Esophagus (tissue), 2 donors: ENCODE results near the gene SPACDR. TPM values are rescaled to one million over a fixed set of nuclear protein-coding genes. Genes with fewer than 3 reads are reported as not detected.
"Not testable (repeated sequence)": the region's sequence is repeated elsewhere in the genome, so short reads cannot be mapped to it uniquely, and the experiment has no call there.

Experiments used
- H3K27ac ChIP-seq, 2 donors: one replicate each; pipeline ENCODE4 v1.5.1; 2013; ENCODE audit warnings: low read depth in 2 of 2, mild to moderate bottlenecking in 2 of 2, inconsistent platforms in 1 of 2, low read length in 1 of 2, moderate library complexity in 1 of 2
- H3K27me3 ChIP-seq, 2 donors: one replicate each; pipeline ENCODE4 v1.6.1; 2013; ENCODE audit warnings: low read length in 2 of 2, control low read depth in 1 of 2, mild to moderate bottlenecking in 1 of 2; ENCODE audit not compliant: insufficient read depth in 2 of 2, control insufficient read depth in 1 of 2
- H3K36me3 ChIP-seq, 2 donors: one replicate each; pipeline ENCODE4 v1.6.1; 2013; ENCODE audit warnings: low read length in 1 of 2; ENCODE audit not compliant: control insufficient read depth in 2 of 2, insufficient read depth in 2 of 2
- H3K4me1 ChIP-seq, 2 donors: one replicate each; pipeline ENCODE4 v1.6.1; 2013; ENCODE audit warnings: low read length in 1 of 2; ENCODE audit not compliant: control insufficient read depth in 2 of 2, insufficient read depth in 2 of 2
- H3K4me3 ChIP-seq, 2 donors: one replicate each; pipeline ENCODE4 v1.5.1; 2013; ENCODE audit warnings: low read length in 2 of 2, mild to moderate bottlenecking in 2 of 2, low read depth in 1 of 2, moderate library complexity in 1 of 2
- H3K9me3 ChIP-seq, 2 donors: one replicate each; pipeline ENCODE4 v1.6.1; 2013; ENCODE audit warnings: mild to moderate bottlenecking in 2 of 2, low read depth in 1 of 2, low read length in 1 of 2, moderate library complexity in 1 of 2; ENCODE audit not compliant: control insufficient read depth in 2 of 2, insufficient read depth in 1 of 2
- WGBS, 2 donors: extraction: QIAGEN DNeasy Blood & Tissue Kit; methylation state at CpG; one replicate each; pipeline ENCODE4 v1.1.7; 2013; 5-methylcytosine and 5-hydroxymethylcytosine counted together
- polyA plus RNA-seq, 2 donors: library from polyadenylated mRNA; stranded (reverse); fragments of 200-250 nt; gene quantifications; one replicate each; pipeline ENCODE4 v1.2.3, GENCODE V29; 2013
- donor health status: healthy with polysubstance abuse.
- donor health status: Bipolar disorder and iron deficiency.

SPACDR gene, protein sequence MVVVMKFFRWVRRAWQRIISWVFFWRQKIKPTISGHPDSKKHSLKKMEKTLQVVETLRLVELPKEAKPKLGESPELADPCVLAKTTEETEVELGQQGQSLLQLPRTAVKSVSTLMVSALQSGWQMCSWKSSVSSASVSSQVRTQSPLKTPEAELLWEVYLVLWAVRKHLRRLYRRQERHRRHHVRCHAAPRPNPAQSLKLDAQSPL
- under 1 TPM; 0.31 to 0.65 TPM for polyA plus RNA-seq

DNA sequence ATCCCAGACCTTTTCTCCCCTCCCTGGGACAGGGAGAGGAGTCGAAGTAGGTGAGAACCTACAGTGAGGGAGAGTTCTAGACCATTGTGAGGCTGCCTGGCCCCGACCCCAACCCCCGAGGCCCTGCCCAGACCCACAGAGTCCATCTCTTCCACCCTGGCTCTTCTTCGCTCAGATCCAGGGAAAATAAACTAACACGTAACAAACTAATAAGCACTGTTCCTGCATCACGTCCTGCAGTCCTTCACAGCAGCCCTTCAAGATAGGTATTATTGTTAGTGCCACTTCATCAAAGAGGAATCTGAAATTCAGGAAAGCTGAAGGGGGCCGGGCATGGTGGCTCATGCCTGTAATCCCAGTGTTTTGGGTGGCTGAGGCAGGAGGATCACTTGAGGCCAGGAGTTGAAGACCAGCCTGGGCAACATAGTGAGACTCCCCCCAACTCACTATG is at the start of gene SPACDR:
Gene SPACDR, minus strand, starts transcription at position 51 of the 451 bp plus-strand sequence. CDS start 235 bp downstream, outside the sequence.
- 89% methylated on average over 7 of the region's 7 CpGs for WGBS, 2 donors
- peaks cover 0 to 3% of the 10 kb centered on the region in 2 donors for H3K4me1 ChIP-seq
- H3K36me3 ChIP-seq: peaks cover 0 to 6% of the 10 kb centered on the region in 2 donors
- H3K4me3 ChIP-seq: no peak within 1 kb of the TSS
- no peaks in the 10 kb centered on the region for H3K27me3 ChIP-seq
- peak within 1 kb of the TSS in 1 of 2 donors; percentile 53 for H3K27ac ChIP-seq
- no peaks in the 10 kb centered on the region for H3K9me3 ChIP-seq

DNA sequence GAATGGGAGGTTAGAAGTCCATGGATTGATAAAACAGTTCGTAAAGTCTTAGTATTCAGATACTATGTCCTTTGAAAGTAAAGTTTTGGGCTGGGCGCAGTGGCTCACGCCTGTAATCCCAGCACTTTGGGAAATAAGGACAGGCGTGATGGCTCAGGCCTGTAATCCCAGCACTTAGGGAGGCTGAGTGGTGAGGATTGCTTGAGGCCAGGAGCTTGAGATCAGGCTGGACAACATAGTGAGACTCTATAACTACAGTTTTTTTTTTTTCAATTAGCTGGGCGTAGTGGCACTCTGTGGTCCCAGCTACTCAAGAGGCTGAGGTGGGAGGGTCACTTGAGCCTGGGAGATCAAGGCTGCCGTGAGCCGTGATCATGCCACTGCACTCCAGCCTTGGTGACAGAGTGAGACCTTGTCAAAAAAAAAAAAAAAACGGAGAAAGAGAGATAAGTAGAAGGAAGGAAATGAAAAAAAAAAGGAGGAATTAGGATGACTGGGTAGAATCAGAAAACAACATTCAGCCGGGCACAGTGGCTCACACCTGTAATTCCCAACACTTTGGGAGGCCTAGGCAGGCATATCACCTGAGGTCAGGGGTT is 49.3 kb upstream of the SPACDR start:
- H3K27ac ChIP-seq: no peak overlapping the region
- no peak overlapping the region for H3K4me3 ChIP-seq
- WGBS, 2 donors: 82 to 88% methylated on average over 9 of the region's 9 CpGs
- peaks cover 0 to 1% of the 10 kb centered on the region in 2 donors for H3K4me1 ChIP-seq
- H3K36me3 ChIP-seq: no peaks in the 10 kb centered on the region
- no peaks in the 10 kb centered on the region for H3K9me3 ChIP-seq
- H3K27me3 ChIP-seq: no peaks in the 10 kb centered on the region

DNA sequence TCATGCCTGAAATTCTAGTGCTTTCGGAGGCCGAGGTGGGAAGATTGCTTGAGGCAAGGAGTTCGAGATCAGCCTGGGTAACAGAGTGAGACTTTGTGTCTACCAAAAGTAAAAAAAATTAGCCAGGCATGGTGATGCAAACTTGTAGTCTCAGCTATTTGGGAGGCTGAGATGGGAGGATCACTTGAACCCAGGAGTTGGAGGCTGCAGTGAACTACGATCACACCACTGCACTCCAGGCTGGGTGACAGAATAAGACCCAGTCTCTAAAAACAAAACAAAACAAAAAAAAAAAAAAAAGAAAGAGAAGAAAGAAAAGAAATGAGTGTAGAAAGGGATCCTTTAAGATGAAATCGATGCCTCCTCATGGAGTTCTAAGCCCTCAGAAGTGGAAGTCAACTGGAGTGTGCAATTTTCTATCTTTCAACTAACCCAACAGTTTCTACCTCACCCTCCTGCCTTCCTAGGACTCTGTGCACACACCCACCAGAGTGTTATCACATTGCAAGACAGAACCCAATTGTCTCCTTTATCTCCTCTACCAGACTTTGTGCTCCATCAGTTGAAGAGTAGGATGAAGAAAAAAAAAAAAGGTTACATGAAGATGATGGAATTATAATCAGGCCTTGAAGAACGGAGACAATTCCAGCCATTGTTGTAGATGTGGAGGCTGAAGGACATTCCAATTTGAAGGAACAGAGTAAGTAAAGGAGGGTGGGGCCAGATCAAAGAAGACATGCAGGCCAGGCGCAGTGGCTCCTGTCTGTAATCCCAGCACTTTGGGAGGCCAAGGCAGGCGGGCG is 46.6 kb upstream of the SPACDR start:
- H3K9me3 ChIP-seq: no peaks in the 10 kb centered on the region
- no peak overlapping the region for H3K4me3 ChIP-seq
- no peak overlapping the region for H3K27ac ChIP-seq
- no peaks in the 10 kb centered on the region for H3K27me3 ChIP-seq
- 82 to 91% methylated on average over 9 of the region's 9 CpGs for WGBS, 2 donors
- H3K4me1 ChIP-seq: no peaks in the 10 kb centered on the region
- no peaks in the 10 kb centered on the region for H3K36me3 ChIP-seq

DNA sequence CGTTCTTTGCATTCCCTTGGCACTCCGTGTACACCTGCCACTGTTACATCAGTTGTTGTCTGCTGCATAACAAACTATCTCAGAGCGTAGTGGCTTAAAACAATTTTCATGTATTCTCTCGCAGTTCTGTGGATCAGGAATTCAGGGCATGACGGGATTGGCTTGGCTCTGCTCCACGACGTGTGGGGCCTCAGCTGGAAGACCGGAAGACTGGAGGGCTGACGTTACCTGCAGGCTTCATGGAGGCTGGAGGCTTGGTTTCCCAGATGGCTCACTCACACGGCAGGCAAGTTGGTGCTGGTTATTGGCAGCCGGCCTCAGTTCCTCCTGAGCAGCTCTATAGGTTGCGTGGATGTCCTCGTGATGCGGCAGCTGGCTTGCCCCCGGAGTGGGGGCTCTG is 45.2 kb upstream of the SPACDR start:
- H3K9me3 ChIP-seq: no peaks in the 10 kb centered on the region
- H3K4me1 ChIP-seq: no peaks in the 10 kb centered on the region
- 33 to 45% methylated on average over 15 of the region's 15 CpGs for WGBS, 2 donors
- no peaks in the 10 kb centered on the region for H3K27me3 ChIP-seq
- no peaks in the 10 kb centered on the region for H3K36me3 ChIP-seq
- peak overlapping the region in 1 of 2 donors; percentile 61 for H3K27ac ChIP-seq
- no peak overlapping the region for H3K4me3 ChIP-seq

DNA sequence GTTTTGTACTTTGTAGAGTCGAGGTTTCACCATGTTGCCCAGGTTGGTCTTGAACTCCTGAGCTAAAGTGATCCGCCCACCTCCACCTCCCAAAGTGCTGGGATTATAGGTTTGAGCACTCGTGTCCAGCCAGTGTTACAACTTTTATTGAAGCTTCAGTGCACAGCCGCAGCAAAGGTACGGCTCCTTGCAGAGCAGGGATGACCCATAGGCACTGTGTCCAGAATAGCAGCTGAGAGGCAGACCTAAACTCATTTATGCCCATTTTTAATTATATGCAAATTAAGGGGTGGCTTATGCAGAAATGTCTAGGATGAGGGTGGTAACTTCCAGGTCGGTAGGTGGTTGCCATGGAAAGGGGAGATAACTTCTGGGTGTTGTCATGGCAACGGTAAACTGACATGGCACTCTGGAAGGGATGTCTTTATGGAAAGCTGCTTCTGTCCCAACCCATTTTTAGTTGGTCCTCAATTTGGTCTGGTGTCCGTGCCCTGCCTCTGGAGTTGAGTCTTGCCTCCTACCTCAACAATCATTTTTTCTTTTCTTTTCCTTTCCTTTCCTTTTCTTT is 42.4 kb upstream of the SPACDR start:
- no peaks in the 10 kb centered on the region for H3K9me3 ChIP-seq
- H3K27ac ChIP-seq: no peak overlapping the region
- no peaks in the 10 kb centered on the region for H3K4me1 ChIP-seq
- H3K4me3 ChIP-seq: no peak overlapping the region
- H3K27me3 ChIP-seq: no peaks in the 10 kb centered on the region
- 67 to 68% methylated on average over 8 of the region's 8 CpGs for WGBS, 2 donors
- H3K36me3 ChIP-seq: no peaks in the 10 kb centered on the region

DNA sequence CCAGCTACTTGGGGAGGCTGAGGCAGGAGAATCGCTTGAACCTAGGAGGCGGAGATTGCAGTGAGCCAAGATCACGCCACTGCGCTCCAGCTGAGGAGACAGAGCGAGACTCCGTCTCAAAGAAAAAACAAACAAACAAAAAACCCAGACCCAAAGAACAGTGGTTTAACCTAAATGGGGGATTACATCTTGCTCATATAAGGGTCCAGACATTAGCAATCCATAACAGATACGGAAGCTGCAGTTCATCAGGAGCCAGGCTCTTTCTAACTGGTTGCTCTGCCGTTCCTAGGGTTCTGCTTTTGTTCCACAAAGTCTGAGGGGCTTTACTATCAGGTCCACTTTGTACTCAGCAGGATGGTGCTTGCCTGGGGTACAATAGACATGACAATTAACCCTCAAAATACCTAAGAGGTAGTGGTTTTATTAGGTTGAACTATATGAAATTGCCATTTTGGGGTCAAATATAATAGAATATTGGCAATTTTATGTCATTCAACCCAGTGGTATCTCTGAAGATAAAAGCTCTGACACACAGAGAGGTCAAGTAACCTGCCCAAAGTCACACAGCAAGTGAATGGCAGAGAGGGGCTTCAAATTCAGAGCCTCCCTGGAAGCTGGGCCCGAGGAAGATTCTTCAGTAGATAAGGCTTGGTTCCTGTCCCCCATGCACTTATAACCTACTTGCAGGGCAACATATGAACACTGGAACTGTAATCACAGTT is 41.0 kb upstream of the SPACDR start:
- no peaks in the 10 kb centered on the region for H3K27me3 ChIP-seq
- H3K27ac ChIP-seq: no peak overlapping the region
- 91 to 98% methylated on average over 9 of the region's 9 CpGs for WGBS, 2 donors
- no peaks in the 10 kb centered on the region for H3K36me3 ChIP-seq
- no peaks in the 10 kb centered on the region for H3K4me1 ChIP-seq
- no peaks in the 10 kb centered on the region for H3K9me3 ChIP-seq
- H3K4me3 ChIP-seq: no peak overlapping the region

DNA sequence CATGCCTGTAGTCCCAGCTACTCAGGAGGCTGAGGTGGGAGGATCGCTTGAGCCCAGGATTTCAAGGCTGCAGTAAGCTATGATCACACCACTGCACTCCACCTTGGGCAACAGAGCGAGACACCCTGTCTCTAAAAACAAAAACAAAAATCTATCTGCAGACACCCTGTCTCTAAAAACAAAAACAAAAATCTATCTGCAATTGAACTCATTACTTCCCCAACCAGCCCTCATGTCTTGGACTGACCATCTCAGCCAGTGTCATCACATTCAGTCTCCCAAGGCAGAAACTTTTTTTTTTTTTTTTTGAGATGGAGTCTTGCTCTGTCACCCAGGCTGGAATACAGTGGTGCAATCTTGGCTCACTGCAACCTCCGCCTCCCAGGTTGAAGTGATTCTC is 40.0 kb upstream of the SPACDR start:
- H3K4me1 ChIP-seq, H3K27ac ChIP-seq, H3K9me3 ChIP-seq, H3K27me3 ChIP-seq, H3K36me3 ChIP-seq, H3K4me3 ChIP-seq: not testable (repeated sequence)
- WGBS, 2 donors: 93 to 94% methylated on average over 3 of the region's 3 CpGs

DNA sequence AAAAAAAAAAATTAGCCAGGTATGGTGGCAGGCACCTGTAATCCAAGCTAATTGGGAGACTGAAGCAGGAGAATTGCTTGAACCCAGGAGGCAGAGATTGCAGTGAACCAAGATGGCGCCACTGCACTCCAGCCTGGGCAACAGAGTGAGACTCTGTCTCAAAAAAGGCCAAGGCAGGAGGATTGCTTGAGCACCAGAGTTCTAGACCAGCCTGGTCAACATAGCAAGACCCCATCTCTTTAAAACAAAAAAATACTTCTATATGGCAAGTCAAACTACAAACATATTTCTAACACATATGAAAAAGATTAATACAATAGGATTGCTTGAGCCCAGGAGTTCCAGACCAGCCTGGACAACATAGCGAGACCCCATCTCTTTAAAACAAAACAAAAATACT is 36.7 kb upstream of the SPACDR start:
- WGBS, 2 donors: 86 to 89% methylated on average over 2 of the region's 2 CpGs
- not testable (repeated sequence) for H3K4me1 ChIP-seq, H3K36me3 ChIP-seq, H3K27me3 ChIP-seq, H3K27ac ChIP-seq, H3K4me3 ChIP-seq, H3K9me3 ChIP-seq

DNA sequence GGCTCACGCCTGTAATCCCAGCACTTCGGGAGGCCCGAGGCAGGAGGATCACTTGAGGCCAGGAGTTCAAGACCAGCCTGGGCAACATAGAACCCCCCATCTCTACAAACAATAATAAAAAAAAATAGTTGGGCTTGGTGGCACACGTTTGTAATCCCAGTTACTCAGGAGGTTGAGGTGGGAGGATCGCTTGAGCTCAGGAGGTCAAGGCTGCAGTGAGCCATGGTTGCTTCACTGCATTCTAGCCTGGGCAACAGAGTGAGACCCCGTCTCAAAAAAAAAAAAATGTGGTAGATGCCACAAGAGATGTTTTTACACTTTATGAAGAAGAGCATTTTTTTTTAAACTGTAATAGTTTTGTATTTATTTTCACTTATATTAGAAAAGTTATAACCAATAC is 32.4 kb upstream of the SPACDR start:
- no peaks in the 10 kb centered on the region for H3K27me3 ChIP-seq
- WGBS, 2 donors: 84 to 85% methylated on average over 6 of the region's 6 CpGs
- no peak overlapping the region for H3K4me3 ChIP-seq
- peaks cover 0 to 2% of the 10 kb centered on the region in 2 donors for H3K4me1 ChIP-seq
- H3K9me3 ChIP-seq: no peaks in the 10 kb centered on the region
- H3K36me3 ChIP-seq: no peaks in the 10 kb centered on the region
- H3K27ac ChIP-seq: no peak overlapping the region
